Stomach (tissue), 9 donors: ENCODE data around the gene SMIM14. TPM values are rescaled to one million over a fixed set of nuclear protein-coding genes. Genes with fewer than 3 reads are reported as not detected.

Source experiments
- DNase-seq, 2 donors: peaks; one replicate each; pipeline versions ENCODE4 v3.0.0 to v3.0.0-alpha.2; 2013 to 2019
- H3K27ac ChIP-seq, 5 donors: fragments of 200-600 bp in 4 of 5; sonication (generic) in 4 of 5; one replicate each; pipeline ENCODE4 v1.5.1; 2013 to 2019; ENCODE audit warnings: mild to moderate bottlenecking in 1 of 5, moderate library complexity in 1 of 5
- H3K27me3 ChIP-seq, 3 donors: fragments of 200-600 bp; sonication (generic); one replicate each; pipeline ENCODE4 v1.5.1; 2017 to 2019; ENCODE audit warnings: mixed run types in 1 of 3
- H3K36me3 ChIP-seq, 4 donors: fragments of 200-600 bp; sonication (generic); 1 replicate in 3 of 4; 2 replicates in 1 of 4; pipeline ENCODE4 v1.5.1; 2016 to 2019
- H3K4me1 ChIP-seq, 4 donors: fragments of 200-600 bp; sonication (generic); one replicate each; pipeline ENCODE4 v1.5.1; 2016 to 2019
- H3K4me3 ChIP-seq, 4 donors: fragments of 200-600 bp; sonication (generic) in 3 of 4; one replicate each; pipeline ENCODE4 v1.5.1; 2016 to 2019; ENCODE audit warnings: mild to moderate bottlenecking in 1 of 4
- H3K9me3 ChIP-seq, 4 donors: fragments of 200-600 bp; sonication (generic); one replicate each; pipeline ENCODE4 v1.5.1; 2016 to 2019
- EP300 ChIP-seq: sonication (generic); formaldehyde crosslinking; IDR thresholded peaks from one replicate; pipeline ENCODE4 v1.6.1; 2017; ENCODE audit warnings: antibody characterized with exemption
- POLR2A ChIP-seq, 4 donors: fragments of 450-650 bp; IDR thresholded peaks; one replicate each; pipeline ENCODE4 v1.6.1; 2016; ENCODE audit warnings: antibody characterized with exemption in 4 of 4, control low read depth in 2 of 4, mild to moderate bottlenecking in 1 of 4, moderate library complexity in 1 of 4
- POLR2AphosphoS5 ChIP-seq, 3 donors: sonication (generic); formaldehyde crosslinking; IDR thresholded peaks; one replicate each; pipeline ENCODE4 v1.6.1; 2016; ENCODE audit warnings: antibody characterized with exemption in 3 of 3
- WGBS, 5 donors: extraction: QIAGEN DNeasy Blood & Tissue Kit in 3 of 5; methylation state at CpG; one replicate each; pipeline versions ENCODE4 v1.1.5 to v1.1.7; 2013 to 2018; 5-methylcytosine and 5-hydroxymethylcytosine counted together
- intact Hi-C: fragments of 100-400 bp; cut with DNase I; formaldehyde crosslinking; loops from one replicate; pipeline ENCODE4 v1.15.1; 2023; ENCODE audit warnings: low total_unique reads
- polyA plus RNA-seq, 3 donors: library from polyadenylated mRNA; stranded (reverse); fragments of 200-250 nt; gene quantifications; one replicate each; pipeline ENCODE4 v1.2.3, GENCODE V29; 2013
- total RNA-seq, 5 donors: library from RNA; depleted of rRNA; stranded (reverse); fragments of >200 nt; gene quantifications; one replicate each; pipeline versions ENCODE4 v1.1.0 to v1.2.3, GENCODE V29; 2014 to 2016
- TF ChIP-seq, protein P1 (sequence below), 7 experiments: fragments of 450-650 bp in 4 of 7; fragments of 200-600 bp in 3 of 7; sonication (generic) in 3 of 7; IDR thresholded peaks; one replicate each; pipeline ENCODE4 v1.5.1; 2016 to 2019; ENCODE audit warnings: antibody characterized with exemption in 7 of 7, control low read depth in 2 of 7, mild to moderate bottlenecking in 1 of 7
- donor health status: healthy with polysubstance abuse.
- donor health status: Bipolar disorder and iron deficiency.
- donor health status: healthy.

The SMIM14 gene
- total and polyA plus RNA-seq, 8 donors, result 11.1 to 83.6 (median 32.7) TPM

DNA sequence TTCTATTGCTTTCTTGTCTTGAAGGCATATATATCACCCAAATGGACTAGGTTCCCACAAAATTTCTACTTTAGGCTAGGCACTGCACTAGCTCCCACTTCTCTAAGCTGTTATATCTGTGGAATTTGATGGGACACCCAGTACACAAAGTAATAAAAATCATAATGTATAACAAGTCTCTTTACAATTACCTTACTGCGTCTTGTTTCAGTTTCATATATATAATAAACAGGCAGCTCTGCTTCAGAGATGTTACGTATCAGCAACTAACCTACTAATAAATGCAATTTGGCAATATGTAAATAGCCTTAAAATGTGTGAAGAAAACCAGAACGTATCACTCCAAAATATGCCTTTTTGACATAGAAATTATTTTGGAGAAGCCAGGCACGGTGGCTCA is 69.5 kb downstream of the SMIM14 start:
- DNase-seq, result no peak
- 37 to 61% (median 53%) methylated on average over 4 of the region's 4 CpGs for WGBS, 5 donors
- peaks cover 0 to 29% (median 15%) of the 10 kb centered on the region in 4 donors for H3K4me1 ChIP-seq
- H3K36me3 ChIP-seq, result peaks cover 0 to 45% (median 40%) of the 10 kb centered on the region in 4 donors
- intact Hi-C loops, result no loop called here
- peak overlapping the region; percentile 54 to 84 (median 75) for H3K27ac ChIP-seq
- peak overlapping the region in 2 of 4 donors; percentile 4 to 23 for H3K4me3 ChIP-seq
- no peaks in the 10 kb centered on the region for H3K27me3 ChIP-seq
- TF ChIP-seq EP300, result no peak
- TF ChIP-seq, protein P1, sequence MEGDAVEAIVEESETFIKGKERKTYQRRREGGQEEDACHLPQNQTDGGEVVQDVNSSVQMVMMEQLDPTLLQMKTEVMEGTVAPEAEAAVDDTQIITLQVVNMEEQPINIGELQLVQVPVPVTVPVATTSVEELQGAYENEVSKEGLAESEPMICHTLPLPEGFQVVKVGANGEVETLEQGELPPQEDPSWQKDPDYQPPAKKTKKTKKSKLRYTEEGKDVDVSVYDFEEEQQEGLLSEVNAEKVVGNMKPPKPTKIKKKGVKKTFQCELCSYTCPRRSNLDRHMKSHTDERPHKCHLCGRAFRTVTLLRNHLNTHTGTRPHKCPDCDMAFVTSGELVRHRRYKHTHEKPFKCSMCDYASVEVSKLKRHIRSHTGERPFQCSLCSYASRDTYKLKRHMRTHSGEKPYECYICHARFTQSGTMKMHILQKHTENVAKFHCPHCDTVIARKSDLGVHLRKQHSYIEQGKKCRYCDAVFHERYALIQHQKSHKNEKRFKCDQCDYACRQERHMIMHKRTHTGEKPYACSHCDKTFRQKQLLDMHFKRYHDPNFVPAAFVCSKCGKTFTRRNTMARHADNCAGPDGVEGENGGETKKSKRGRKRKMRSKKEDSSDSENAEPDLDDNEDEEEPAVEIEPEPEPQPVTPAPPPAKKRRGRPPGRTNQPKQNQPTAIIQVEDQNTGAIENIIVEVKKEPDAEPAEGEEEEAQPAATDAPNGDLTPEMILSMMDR (IDR thresholded peaks at IDR 0.05), result no peak
- no peak for TF ChIP-seq POLR2AphosphoS5 (IDR thresholded peaks at IDR 0.05)
- TF ChIP-seq POLR2A (IDR thresholded peaks at IDR 0.05), result no peak
- H3K9me3 ChIP-seq, result no peaks in the 10 kb centered on the region

DNA sequence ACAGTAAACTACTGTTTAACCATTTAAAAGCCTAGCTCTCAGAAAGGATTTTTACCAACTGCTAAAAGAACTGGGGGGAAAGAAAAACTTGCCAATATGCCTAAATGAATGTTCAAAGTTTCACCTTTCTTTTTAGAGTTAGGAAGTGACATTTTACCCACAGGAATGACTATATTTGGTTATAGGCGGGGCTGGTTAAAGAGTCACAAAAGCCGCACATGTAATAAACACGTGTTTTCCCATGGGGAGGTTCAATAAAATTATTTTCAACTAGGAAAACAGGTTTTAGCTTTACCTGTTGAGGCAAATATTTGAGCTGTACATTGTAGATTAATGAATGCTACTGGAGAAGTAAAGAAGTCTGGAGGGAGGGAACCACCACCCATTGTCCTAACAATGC is 69.9 kb downstream of the SMIM14 start:
- intact Hi-C loops, result no loop called here
- Histone ChIP-seq H3K9me3 (no peaks in the 10 kb centered on the region), H3K27ac (peak overlapping the region in 4 of 5 donors; percentile 54 to 77 (median 70)), H3K36me3 (peaks cover 0 to 45% (median 42%) of the 10 kb centered on the region in 4 donors), H3K4me1 (peaks cover 0 to 29% (median 15%) of the 10 kb centered on the region in 4 donors), H3K27me3 (no peaks in the 10 kb centered on the region), H3K4me3 (peak overlapping the region in 2 of 4 donors; percentile 4 to 23)
- peak in 1 of 2 donors; percentile 85 for DNase-seq
- TF ChIP-seq POLR2A (IDR thresholded peaks at IDR 0.05) (no peak), POLR2AphosphoS5 (IDR thresholded peaks at IDR 0.05) (peak in 1 of 3 donors; percentile 23)
- 21 to 58% (median 35%) methylated on average over 3 of the region's 3 CpGs for WGBS, 5 donors

- no peaks in the 10 kb centered on the region for H3K9me3 ChIP-seq
- no peaks in the 10 kb centered on the region for H3K27me3 ChIP-seq
- TF ChIP-seq POLR2A (IDR thresholded peaks at IDR 0.05), result no peak
- TF ChIP-seq EP300, result no peak
- TF ChIP-seq, protein P1 (IDR thresholded peaks at IDR 0.05), result no peak
- TF ChIP-seq POLR2AphosphoS5 (IDR thresholded peaks at IDR 0.05), result no peak
- no peak overlapping the region for H3K27ac ChIP-seq
- H3K36me3 ChIP-seq, result peaks cover 0 to 44% (median 33%) of the 10 kb centered on the region in 4 donors
- intact Hi-C loops, result no loop called here
- no peak for DNase-seq
- no peak overlapping the region for H3K4me3 ChIP-seq
- peaks cover 0 to 32% (median 17%) of the 10 kb centered on the region in 4 donors for H3K4me1 ChIP-seq
- 89 to 97% (median 94%) methylated on average over 6 of the region's 6 CpGs for WGBS, 5 donors
Measured at GRCh38 chr4:39565878-39566600, 72.6 kb downstream of the SMIM14 start.

DNA sequence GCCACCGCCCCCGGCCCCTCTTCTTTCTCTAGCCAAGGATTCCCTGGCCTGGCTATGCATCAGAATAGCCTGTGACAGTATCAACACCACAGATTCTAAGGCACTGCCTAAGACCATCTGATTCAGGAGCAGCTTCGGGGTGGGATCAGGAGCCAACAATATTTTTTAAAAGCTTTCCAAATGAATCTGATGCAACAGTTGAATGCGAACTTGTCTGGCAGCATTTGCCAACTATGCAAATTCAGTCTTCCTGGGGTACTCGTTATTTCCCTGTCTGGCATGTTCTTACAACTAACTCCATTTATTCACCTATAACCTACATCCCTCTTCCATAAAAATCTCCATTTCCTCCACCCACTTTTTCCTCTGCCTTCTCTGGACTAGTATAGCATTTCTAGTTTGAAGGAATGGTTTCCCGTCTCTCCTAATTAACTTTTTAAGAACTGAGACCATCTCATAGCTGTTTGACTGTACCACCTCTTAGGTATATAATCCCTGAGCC is 75.3 kb downstream of the SMIM14 start:
- intact Hi-C loops, result no loop called here
- no peak for DNase-seq
- H3K4me1 ChIP-seq, result peaks cover 18 to 30% (median 21%) of the 10 kb centered on the region in 4 donors
- TF ChIP-seq POLR2AphosphoS5 (IDR thresholded peaks at IDR 0.05) (no peak), POLR2A (IDR thresholded peaks at IDR 0.05) (no peak), EP300 (no peak)
- TF ChIP-seq, protein P1 (IDR thresholded peaks at IDR 0.05), result no peak
- no peaks in the 10 kb centered on the region for H3K9me3 ChIP-seq
- no peak overlapping the region for H3K4me3 ChIP-seq
- WGBS, 5 donors, result 76 to 89% (median 83%) methylated on average over 6 of the region's 6 CpGs
- H3K27ac ChIP-seq, result peak overlapping the region in 1 of 5 donors; percentile 34
- H3K36me3 ChIP-seq, result peaks cover 0 to 39% (median 27%) of the 10 kb centered on the region in 4 donors
- no peaks in the 10 kb centered on the region for H3K27me3 ChIP-seq
